NCI-H2196 (cell line): Measurements from ENCODE around the gene HRAS.
"Not testable (repeated sequence)": the region's sequence is repeated elsewhere in the genome, so short reads cannot be mapped to it uniquely, and the experiment has no call there.

Source experiments
- DNase-seq: peaks from one replicate; lab custom pipeline; 2025; ENCODE audit not compliant: unreplicated experiment; lab: John Stamatoyannopoulos, UW

HRAS gene

DNA sequence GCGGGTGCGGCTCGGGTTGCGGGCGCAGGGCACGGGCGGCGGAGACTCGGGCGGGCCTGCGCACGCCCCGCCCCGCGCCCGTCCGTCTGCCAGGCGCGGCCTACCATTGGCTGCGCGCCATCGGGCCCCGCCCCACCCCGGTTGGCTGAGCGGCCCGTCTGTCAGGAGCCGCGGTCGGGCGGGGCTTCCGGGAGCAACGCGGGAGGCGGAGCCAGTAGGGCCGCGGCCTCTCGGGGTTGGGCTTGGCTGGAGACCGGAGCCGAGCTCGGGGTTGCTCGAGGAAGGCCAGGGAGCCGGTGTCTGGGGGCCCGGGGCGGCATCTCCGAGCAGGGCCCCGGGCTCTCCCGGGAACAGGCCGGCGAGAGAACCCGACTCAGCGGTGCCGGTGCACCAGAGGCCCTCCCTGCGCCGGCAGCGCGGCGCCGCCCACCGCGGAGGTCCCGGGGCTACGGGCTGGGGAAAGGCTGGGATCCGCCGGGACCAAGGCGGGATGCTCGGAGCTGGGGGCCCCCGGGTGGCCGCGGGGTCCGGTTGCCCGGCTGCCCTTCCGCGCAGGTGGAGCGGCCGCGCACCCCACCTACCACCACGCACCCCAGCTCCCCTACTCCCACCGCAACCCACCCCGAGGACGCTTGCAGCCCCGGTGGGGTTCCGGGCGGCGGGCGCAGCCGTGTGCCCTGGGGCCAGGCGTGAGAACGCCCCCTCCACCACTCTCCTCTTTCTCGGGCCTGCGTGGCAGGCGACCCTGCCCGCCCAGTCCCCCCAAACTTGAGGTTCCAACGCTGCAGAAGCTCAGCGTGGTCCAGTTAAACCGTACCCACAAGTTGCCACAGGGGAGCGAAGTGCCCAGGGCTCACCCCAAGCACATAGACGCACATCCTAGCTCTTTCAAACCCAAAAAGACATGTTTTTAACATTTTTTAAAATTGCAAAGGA lies at the start of gene HRAS:
Gene HRAS (minus strand): TSS at position 58 of the 936 bp plus-strand sequence.
- DNase-seq, result peak; percentile 97

DNA sequence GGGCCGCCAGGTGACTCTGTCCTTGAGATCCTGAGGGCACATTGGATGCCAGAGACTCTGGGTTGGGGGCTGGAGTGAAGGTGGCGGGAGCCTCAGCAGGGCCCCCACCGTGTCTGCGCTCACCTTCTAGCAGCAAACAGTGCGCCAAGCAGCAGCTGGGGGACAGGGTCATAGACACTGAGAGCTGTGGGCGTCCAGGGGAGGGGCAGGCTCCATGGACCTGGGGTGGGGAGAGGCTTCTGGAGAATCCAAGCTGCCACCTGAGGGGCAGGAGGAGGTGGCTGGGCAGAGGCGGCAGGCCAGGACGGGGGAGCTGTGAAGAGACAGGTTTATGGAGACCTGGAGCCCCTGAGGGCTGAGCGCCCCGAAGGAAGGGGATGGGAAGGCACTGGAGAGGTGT lies 48.9 kb upstream of the HRAS start:
- no peak for DNase-seq

DNA sequence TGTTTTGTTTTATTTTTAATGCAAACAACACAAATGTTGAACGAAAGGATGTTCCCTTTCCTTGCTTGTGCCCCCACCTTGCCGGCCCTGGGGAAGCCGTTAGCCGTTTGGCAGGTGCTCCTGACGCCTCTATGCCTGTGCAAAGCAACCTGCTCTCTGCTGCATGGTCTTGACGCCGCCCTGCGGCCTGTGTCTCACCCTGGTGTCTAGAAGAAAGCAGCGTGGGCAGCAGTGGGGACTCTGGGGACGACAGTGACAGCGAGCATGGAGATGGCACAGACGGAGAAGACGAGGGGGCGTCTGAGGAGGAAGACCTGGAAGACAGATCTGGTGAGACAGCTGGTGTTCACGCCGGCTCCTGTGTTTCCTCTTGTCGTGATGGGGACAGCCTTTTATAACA lies 46.4 kb upstream of the HRAS start:
- DNase-seq, result no peak

DNA sequence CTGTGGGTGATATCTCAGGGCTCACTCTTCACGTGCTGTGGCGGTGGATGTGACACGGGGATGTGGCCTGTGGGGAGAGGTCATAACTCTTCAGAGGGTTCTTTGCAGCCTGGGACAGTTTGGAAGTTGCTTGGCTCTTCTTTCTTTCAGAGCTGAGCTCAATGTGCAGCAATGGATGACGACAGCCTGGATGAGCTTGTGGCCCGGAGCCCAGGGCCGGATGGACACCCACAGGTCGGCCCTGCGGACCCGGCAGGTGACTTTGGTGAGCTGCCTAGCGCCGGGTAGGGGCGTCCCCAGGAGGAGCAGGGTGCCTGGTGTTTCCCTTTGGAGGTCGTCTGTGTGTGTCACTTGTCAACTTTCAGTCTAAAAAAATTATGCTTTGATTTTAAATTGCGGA lies 46.0 kb upstream of the HRAS start:
- DNase-seq, result no peak

DNA sequence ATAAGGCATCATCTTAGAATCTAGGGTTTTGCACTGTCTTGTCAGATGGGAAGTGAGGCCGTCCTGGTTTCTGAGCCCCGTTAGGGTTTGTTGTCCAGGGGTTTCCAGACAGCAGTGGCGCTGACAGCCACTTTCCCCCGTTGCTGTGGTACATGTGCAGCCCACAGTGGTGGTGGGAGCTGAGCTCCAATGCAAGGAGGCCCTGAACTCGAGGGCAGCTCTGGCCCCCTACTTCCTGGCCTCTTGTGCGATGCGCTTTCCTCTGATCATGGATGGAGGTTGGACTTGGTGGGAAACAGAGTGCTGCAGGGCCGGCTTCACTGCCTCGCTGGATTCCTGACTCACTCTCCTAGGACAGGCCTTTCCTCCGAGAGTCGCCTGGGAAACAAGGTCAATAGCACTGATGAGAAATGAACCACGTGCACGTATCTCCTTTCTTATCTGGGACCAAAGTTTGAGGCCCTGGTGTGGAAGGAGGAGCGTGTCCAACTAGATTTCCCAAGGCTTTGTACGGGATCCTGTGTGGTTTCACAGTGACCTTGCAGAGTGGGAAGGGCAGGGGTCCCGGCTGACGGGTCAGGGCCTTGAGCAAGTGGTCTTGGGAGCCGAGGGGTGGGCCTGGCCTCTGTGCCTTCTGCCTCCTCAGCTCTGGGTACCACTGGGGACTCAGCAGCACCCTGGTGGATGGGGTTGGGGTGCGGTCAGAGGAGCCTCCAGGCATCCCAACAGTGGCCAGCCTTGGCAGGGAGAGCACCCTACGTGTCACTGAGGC lies 44.6 kb upstream of the HRAS start:
- no peak for DNase-seq

DNA sequence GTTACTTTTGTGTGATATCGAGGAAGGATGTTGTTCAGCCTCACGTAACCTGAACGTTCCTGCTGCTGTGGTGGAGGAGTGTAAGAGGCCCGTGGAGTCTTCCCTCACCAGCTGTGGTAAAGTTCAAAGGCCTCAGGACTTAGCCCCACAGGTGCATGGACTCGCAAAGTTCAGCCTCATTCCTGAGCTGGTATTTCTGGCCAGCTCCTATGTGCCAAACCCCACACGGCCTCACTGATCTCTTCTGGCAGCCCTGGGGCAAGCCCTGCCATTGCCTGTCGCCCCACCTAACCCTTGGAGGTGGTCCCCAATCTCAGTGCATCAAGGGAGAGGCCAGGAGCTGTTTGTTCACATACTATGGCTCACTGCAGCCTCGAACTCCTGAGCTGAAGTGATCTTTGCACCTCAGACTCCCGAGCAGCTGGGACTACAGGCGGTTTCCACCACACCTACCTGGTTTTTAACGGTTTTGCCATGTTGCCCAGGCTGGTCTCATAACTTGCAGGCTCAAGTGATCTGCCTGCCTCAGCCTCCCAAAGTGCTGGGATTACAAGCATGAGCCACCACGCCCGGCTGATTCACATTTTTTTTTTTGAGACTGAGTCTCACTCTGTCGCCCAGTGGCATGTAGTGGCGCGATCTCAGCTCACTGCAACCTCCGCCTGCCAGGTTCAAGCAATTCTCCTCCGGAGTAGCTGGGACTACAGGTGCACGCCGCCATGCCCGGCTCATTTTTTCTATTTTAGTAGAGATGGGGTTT lies 43.1 kb upstream of the HRAS start:
- DNase-seq, result no peak

DNA sequence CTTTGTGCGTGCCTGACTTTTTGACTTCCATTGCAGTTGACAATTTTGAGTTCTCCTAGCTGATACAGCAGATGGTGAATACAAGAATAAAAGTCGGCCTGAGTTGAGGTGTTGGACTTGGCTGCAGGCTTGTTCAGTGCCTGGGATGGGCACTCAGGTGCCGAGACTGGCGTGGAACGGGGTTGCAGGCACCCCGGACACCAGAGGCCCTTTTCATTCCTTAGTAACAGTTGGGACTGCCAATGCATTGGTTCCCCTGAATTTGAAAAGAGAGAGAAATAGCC lies 42.2 kb upstream of the HRAS start:
- no peak for DNase-seq

DNA sequence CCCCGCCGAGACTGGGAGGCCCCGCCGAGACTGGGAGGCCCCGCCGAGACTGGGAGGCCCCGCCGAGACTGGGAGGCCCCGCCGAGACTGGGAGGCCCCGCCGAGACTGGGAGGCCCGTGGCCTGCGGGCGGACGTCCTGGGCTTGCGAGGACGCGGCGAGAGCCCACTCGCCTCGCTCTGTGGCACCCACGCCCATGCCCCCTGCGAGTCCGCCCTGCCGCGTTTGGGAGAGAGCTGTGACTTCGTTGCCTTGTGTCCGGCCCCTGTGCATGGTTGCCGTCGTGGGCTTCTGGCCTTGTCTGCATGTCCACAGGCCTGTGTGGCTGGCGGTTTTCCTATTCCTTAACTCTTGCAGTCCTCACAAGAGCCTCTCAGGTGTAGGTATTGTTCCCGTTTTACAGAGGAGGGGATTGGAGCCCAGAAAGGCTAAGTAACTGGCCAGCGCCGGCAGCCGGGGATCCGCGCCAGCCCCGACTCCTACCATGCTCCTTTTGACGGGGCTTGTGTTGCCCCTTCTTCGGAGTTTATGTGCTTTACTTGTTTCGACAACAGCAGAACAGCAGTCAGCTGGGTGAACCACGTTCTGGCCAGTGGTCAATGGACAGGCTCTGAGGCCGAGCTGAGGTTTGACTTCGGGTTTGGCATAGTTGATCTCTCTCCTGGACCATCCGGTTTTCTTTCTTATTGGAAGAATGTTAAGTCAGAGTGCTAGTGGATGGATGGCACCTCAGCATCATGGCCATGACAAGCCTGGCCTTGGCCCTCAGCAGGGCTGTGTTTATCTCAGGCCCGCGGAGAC lies 41.6 kb upstream of the HRAS start:
- DNase-seq, result no peak

DNA sequence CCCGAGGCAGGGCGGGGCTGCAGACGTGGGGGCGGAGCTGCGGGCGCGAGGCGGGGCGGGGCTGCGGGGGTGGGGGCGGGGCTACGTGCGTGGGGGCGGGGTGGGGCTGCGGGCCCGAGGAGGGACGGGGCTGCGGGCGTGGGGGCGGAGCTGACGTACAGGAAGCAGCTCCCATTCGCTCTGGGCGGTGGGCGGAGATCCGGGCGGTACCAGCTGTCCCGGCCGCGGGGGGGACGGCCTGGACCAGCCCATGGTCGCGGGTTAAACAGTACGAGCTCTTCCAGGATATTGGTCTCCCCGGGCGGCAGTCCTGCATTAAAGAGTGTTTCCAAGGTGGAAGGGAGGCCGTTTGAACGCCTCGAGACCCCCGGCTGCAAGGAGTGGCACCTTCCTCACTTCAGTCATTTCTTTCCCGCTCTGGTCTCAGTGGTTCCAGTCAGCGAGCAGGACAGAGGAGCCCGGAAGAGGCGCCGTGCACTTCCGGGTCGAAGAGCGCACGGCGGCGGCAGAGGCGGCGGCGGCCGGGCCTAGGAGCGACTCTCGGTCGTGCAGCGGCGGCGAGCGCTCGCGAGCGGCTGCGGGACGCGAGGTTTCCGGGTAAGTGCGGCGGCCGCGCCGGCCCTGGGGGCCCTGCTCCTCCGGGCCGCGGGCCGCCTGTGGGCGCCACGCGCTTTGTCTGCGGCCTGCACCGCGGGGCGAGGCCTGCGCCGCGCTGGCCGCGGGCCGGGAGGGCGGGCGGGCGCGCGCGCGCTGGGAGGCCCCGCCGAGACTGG lies 40.8 kb upstream of the HRAS start, which contains the start of gene PHRF1:
Gene PHRF1 (plus strand): TSS at position 475 of the 773 bp plus-strand sequence. CDS start 5,043 bp downstream, outside the sequence.
- DNase-seq, result peak; percentile 90

DNA sequence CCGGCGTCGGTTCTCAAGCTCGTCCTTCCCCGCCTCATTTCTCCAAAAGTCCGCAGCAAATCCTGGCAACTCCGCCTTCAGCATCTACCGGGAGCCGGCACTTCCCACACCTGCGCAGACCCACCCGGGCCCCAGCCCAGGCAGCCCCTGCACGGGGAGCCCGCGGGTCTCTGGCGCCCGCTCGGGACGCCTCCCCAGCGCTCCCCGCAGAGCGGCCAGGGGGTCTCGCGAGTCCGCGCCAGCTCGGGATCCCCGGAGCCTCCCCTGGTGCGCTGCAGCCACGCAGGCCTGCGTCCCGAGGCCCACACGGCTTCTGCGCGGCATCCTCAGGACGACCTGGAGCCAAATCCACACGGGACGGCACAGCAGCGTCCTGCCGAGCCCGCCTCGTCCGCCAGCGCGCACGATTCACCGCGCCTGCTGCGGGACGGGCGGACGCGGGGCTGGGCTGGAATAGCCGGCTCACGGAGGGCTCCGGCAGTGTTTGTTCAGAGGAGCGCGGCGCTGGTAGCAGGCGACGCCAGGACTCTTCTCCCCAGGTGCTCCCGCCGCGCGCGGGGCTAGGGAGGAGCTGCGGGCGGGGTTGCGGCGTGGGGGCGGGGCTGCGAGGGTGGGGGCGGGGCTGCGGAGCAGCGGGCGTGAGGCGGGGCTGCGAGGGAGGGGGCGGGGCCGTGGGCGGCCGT lies 40.1 kb upstream of the HRAS start:
- DNase-seq, result peak; percentile 85

DNA sequence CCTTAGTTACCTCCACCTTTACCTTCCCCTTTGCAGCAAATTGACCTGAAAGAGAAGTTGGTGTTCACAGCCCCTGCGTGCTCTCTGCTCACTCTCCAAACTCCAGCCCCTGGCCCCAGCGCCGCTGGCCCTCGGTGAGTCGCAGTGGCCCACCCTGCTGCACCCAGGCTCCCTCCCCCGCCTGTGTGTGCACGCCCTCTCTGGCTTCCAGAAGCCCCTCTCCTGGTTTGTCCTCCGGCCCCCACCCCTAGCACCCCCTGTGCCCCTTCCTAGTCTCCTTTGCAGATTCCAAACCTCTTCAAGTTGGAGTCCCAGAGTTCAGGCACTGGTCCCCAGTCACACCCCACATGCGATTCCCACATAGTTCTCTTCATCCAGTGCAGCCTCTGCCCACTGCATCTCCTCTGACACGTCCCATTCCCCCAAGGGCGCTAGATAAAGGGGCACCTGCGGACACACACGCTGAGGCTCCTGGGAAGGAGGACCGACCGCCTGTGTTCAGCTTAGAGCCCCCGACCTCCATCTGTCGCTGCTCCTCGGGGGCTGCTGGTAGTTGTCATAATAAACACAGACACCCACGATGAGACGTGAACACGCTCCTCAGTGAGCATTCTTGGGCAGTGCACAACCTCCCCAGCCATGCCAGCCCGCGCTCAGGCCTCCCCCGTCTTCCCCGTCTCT lies 39.4 kb upstream of the HRAS start:
- DNase-seq, result no peak

DNA sequence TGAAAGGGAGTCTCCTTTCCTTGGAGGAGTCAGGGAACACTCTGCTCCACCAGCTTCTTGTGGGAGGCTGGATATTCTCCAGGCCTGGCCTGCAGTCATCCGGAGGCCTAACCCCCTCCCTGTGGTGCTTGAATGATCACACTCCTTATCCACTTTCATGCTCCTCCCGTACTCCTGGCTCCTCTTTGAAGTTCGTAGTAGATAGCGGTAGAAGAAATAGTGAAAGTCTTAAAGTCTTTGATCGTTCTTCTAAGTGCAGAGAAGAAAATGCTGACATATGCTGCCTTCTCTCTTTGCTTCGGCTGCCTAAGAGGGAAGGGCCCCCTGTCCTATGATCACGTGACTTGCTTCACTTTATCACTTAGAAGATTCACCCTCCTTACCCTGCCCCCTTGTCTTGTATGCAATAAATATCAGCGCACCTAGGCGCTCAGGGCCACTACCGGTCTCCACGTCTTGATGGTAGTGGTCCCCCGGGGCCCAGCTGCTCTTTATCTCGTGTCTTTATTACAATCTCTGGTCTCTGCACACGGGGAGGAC lies 38.7 kb upstream of the HRAS start:
- DNase-seq, result not testable (repeated sequence)

DNA sequence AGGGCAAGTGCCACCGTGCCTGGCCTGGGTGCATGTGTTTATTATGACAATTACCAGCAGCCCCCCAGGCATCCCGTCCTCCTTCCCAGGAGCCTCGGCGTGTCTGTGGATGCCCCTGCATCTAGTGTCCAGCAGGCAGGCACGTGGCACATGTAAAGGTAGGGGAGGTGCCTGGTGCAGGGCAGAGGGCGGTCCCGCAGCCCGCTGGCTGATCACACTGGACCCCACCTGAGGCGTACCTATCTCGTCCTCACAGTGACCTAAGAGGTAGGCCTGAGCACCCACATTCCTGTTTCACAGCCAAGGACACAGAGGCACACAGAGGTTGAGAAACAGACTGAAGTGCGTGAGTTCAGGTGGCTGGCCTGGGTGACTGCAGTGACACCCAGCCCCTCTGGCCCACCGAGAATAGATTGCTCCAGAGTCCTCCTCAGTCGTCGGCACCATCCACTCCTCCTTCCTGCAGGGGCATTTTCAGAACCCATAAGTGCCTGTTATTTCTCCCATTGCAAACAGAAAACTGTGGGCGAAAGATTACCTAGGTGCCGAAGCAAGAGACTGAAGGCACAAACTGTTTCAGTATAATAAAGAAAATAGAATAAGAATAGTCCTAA lies 37.9 kb upstream of the HRAS start:
- no peak for DNase-seq

DNA sequence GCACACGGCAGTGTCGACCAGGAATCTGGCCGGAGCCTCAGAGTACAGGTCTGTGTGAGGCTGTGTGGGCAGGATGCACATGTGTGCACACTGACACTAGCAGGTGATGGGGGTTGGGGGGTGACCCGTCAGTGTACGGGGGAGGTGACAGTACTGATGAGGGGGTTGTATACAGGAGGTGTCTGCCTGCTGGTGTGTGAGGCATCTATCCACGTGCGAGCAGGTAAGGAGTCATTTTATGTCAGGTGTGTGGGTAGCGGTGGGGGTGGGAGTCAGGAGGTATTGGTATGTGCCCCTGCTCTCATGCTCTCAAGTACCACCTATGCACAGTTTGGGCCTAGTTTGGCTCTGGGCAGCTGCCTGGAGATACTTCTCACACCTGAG lies 36.4 kb upstream of the HRAS start:
- no peak for DNase-seq

DNA sequence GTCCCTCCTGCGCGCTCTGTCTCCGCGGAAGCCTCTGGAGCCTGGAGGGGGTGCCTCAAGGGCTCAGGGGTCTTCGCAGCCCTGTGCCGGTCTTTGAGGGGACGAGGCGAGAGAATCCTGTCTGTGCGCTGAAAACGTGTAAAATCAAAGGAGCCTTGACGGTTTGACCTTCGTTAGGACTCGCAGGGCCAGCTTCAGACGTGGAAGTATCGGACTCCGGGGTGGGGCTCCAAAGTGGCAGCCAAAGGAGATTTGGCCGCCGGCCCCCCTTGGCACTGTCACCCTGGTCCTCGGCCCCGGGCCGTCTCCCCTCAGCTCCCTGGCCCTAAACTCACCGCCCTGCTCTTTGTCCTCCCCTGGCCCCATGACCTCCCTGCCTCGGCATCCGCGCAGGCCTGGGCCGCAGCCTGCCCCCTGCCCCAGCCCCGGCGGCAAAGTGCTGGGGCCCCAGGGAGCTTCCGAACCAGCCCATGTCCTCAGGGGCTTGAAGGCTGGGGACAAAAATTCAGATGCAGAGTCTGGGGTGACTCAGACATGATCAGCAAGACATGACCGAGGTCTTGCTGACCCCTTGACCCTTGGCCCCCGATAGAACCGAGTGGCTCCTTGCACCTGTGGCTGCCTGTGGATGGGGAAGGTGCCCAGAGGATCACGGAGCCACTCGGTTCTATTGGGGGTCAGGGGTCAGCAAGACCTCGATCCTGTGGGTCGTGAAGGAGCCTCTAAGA lies 33.9 kb upstream of the HRAS start:
- no peak for DNase-seq

DNA sequence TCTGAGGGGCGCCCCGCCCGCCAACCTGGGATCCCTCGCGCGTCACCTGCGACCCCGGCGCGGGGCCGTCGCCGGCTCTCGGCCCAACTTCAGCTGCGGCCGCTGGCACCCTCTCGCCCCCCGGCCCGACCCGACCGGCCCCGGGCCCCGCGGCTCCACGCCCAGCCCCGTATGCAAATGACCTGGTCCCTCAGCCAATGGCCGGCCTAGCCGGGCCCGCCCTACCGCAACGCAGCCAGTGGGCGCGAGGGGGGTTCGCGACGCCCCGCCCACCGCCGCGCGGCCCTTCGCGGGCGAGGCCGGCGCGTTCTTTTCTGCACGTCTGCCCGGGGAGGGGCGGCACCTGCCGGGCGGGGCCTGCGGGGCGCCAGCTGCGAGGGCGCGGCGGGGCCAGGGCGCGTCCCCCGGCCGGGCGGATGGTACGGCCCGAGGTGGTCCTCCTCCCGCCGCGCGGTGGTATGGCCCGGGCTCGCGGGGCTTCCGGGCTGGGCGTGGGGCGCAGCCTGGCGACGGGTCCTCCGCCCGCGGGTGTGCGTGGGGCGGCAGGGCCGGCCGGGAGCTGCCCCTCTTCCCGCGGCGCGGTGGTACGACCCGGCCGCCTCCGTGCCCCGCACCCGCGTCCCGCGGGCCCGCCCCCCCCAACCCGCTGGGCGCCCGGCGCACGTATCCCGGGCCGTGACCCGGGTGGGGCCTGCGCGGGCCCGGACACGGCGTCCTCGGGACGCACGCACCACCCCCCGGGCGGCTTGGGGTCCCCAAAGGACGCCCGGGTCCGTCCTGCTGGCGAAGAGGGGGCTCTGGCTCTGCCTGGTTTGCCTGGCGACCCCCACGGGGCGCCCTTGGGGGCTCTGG lies 33.2 kb upstream of the HRAS start:
- DNase-seq, result peak; percentile 98
